T follicular helper cell (primary cell): ENCODE data around the gene CAMTA1.
A peak's percentile ranks its signal among the peaks of the same experiment; 100 is the strongest.

Source experiments
- DNase-seq: peaks from one replicate; pipeline ENCODE4 v3.0.0-alpha.2; 2020; ENCODE audit warnings: low read depth

CAMTA1 gene

GRCh38 chr1:7658099-7658498 lies 872.8 kb downstream of the CAMTA1 start:
- DNase-seq = no peak

DNA sequence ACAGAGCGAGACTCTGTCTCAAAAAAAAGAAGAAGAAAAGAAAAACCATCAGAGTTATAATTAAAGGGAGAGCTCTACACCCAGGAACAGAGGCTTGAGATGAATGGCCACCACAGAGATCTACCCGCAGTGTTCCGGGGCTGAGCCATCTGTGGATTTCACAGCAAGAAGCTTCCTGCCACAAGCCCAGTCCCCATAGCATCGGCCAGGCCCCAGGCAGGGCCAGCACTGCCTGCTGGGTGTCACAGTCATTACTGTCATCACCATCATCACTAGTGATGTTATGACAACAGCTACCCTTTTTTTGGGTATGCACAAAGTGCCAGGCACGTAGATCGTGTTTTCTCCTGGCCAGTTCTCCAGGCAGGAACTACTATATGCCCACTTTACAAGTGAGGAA lies 874.3 kb downstream of the CAMTA1 start:
- DNase-seq = no peak

DNA sequence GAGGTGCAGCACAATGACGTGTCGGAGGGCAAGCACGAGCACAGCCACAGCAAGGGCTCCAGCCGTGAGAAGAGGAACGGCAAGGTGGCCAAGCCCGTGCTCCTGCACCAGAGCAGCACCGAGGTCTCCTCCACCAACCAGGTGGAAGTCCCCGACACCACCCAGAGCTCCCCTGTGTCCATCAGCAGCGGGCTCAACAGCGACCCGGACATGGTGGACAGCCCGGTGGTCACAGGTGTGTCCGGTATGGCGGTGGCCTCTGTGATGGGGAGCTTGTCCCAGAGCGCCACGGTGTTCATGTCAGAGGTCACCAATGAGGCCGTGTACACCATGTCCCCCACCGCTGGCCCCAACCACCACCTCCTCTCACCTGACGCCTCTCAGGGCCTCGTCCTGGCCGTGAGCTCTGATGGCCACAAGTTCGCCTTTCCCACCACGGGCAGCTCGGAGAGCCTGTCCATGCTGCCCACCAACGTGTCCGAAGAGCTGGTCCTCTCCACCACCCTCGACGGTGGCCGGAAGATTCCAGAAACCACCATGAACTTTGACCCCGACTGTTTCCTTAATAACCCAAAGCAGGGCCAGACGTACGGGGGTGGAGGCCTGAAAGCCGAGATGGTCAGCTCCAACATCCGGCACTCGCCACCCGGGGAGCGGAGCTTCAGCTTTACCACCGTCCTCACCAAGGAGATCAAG lies 878.3 kb downstream of the CAMTA1 start:
- no peak for DNase-seq

DNA sequence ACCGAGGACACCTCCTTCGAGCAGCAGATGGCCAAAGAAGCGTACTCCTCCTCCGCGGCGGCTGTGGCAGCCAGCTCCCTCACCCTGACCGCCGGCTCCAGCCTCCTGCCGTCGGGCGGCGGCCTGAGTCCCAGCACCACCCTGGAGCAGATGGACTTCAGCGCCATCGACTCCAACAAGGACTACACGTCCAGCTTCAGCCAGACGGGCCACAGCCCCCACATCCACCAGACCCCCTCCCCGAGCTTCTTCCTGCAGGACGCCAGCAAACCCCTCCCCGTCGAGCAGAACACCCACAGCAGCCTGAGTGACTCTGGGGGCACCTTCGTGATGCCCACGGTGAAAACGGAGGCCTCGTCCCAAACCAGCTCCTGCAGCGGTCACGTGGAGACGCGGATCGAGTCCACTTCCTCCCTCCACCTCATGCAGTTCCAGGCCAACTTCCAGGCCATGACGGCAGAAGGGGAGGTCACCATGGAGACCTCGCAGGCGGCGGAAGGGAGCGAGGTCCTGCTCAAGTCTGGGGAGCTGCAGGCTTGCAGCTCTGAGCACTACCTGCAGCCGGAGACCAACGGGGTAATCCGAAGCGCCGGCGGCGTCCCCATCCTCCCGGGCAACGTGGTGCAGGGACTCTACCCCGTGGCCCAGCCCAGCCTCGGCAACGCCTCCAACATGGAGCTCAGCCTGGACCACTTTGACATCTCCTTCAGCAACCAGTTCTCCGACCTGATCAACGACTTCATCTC lies 879.1 kb downstream of the CAMTA1 start:
- DNase-seq = no peak

GRCh38 chr1:7664893-7665250 lies 879.6 kb downstream of the CAMTA1 start:
- no peak for DNase-seq

DNA sequence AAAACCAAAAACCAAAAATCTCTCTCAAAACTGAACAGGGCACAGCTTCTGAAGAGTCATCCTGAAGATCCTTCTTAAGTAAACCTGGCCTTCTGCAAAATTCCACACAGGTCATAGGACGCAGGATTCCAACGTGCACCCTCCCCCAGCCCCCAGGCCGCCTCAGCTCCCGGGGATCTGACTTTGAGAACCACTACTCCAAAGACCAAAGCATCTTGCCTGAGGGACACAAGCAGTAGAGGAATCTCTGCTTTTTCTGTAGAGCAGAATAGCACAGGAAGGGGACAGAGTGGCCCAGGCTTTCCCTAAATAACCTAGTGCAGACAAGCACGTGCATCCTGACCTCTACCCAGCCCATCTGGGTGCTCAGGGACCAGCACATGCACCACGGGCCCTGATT lies 881.0 kb downstream of the CAMTA1 start:
- no peak for DNase-seq

DNA sequence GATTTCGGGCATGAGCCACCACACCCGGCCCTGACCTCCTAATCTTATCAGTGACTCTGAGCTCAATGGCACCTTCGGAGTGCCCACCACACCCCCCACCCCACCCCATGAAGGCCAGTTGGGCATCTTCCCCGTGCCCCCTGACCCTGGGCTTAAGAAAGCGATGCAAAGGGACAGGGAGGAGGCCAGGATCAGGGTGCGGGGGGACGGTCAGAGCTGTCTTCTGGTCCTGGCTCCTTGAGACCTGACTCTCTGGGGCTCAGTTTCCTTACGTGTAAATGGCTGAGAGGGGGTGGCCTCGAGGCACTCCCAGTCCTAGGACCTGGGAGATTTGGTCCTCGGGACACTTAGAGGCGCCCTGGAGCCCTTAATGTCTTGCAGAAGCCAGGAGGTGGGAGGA lies 881.9 kb downstream of the CAMTA1 start:
- no peak for DNase-seq

DNA sequence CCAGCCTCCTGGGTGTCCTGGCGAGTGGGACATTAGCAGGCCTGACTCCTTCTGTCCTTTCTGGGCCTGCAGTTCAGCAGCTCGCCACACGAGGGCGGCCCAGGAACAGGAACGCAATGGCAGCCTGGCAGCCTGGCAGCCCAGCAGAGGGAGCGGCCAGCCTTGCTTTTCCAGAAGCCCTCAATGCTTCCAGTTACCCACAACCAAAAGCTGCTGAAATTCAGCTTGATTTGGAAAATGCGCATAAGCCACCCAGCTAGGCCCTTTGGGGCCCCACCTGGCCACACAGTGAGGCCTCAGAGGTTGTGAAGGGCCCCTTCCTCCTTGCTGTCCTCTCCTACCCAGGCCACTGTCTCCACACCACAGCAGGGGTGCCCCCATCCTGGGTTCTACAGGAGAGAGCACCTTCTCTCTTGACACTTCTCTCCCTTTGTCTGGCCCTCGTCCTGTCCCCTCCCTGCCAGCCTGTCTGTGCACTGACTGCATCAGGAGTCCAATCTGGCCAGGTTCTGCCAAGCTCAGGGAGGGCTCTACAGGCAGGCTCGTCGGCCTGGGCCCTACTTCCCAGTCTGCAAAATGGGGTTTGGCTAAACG lies 882.5 kb downstream of the CAMTA1 start:
- DNase-seq = peak; percentile 72

DNA sequence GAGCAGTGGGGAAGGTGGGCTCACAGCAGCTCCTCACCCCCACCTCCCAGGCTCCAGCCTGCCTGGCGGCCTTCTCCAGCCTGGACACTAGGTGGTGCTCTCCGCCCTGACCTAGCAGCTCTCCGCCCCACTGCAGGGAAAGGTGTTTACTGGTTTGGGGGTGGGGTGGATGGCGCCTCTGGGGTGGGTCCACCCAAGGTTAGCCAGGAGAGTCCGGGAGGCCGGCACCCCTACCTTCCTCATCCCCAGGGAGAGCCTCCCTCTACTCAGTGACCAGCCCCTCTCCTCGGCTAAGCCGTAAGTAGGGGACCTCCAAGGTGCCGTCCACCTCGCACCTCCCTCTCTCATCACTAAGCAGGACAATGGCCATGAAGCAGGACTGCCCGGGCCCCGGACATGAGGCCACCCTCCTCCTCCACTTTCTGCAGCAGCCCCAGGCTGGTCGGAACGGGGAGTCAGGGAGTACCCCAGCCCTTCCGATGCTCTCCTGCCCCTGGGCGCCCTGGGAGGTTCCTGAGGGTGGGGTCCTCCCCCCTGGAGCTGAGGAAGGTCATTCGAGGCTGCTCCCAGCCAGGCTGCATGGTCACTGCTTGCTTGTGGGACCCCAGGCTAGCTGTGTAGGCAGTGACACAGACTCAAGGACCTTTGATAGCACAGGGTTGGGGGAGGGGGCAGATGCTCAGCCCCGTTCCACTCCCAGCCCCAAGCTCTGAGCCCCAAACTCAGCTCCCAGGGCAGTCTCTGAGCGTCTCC lies 884.5 kb downstream of the CAMTA1 start:
- DNase-seq = peak; percentile 37

- no peak for DNase-seq
Observed at GRCh38 chr1:7670334-7671145, 885.3 kb downstream of the CAMTA1 start.

- no peak for DNase-seq
Observed at GRCh38 chr1:7671146-7671465, 885.9 kb downstream of the CAMTA1 start.

GRCh38 chr1:7671676-7672075 lies 886.4 kb downstream of the CAMTA1 start:
- DNase-seq = no peak

GRCh38 chr1:7672864-7673263 lies 887.6 kb downstream of the CAMTA1 start:
- DNase-seq = no peak

GRCh38 chr1:7674972-7675371 lies 889.7 kb downstream of the CAMTA1 start:
- no peak for DNase-seq

GRCh38 chr1:7675431-7676273 lies 890.4 kb downstream of the CAMTA1 start:
- DNase-seq = no peak

DNA sequence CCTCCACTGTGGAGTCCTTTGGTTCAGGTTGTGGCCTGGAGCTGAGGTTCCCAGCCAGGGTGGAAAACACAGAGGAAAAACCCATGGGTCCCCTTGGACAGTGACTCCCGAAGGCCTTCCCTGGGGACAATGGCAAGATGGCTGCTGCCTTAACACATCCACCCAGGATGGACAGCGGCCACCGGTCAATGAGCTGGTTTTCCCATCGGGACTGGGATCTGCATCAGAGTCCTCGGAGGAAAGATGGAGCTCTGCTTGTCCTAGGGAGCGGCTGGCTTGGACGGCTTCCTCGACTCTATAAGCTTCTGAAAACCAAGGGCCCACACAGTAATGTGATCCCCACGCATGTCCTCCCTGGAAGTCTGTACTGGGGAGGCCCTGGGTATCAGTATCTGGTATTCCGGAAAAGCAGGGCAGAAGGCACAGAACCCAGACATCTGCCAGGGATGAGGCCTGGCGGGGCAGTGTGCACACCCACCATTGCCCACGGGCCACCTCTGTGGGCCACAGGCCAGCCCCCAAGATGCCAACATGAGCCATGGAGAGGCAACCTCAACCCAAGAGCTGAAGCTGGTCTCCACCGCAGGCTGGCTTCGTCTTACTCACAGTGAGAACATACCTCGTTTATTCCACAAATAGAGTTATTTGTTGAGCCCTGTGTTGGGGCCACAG lies 891.2 kb downstream of the CAMTA1 start:
- no peak for DNase-seq

DNA sequence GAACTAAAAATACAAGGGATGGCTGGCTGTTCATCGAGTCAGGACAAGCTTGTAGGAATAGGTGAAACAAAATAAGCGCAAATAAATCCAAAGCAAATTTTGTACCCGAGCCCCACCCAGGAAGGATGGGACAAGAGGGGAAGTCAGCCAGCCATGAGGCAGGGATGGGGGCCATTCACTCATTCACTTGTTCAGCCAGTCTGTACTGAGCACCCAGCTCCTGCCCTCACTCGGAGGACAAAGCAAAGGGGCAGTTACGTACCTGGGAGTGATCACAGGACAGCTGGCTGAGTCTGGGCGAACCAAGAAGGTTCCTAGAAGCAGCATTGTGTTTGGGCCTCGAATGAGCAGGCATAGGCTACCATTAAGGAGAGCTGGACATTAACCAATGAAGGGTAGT lies 891.9 kb downstream of the CAMTA1 start:
- no peak for DNase-seq

DNA sequence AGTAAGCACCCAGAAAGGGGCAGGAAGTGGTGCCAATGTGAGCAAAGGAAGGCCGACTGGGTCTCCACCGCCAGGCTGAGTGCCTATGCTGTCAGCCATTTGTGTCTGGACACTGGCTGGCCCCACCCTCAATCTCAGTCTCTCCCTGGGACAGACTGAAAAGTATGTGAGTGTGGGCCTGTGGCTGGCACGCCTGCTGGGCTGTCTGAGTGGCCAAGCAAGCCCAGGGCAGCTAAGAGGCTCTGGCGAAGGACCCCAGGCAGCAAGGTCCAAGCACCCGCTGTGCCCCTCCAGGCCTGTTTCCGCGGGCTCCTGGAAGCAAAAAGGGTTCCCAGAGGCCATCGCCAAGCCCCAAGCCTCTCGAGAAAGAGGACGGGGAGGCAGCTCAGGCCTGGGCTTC lies 892.6 kb downstream of the CAMTA1 start:
- DNase-seq = no peak

DNA sequence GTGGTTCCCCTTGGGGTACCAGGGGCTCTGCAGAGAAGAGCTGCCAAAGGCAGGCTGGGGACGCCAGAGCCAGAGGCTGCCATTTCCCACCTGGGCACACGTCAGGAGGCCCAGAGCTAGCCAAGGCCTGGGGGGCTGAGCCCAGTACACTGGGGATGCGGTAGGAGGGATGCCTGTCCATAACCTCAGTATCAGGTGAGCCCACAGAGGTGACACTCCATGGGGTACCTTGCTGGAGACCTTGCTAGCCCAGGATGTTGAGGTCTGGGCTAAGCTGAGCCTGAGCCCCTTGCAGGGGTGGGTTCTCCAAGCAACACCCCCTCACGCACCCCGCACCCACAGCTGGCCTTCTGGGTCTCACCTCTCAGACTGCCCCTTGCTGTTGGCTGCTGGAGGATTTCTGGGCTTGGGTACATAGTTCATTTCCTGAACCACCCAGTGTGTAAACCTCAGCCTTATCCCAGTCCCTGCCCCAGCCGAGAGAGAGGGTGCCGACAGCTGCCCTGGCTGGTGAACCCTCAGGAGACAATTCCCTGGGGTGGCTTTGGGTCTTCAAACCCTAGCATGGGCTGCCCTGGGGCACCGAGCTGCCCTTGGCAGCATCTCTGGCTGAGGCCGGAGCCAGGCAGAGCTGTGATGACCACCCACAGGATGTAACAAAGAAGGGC lies 893.4 kb downstream of the CAMTA1 start:
- no peak for DNase-seq
